K562 (cell line): ENCODE measurements around the gene FANCI.

Source experiments
- DPF2 ChIP-seq: fragments of 450-650 bp; IDR thresholded peaks from 2 replicates; pipeline ENCODE4 v1.6.1; 2016
- FOSL1 ChIP-seq: fragments of 200-800 bp; sonication (Bioruptor generic); conservative IDR thresholded peaks from 2 replicates; pipeline ENCODE4 v1.6.1; 2016; ENCODE audit warnings: missing genetic modification characterization, missing compliant biosample characterization

- TF ChIP-seq FOSL1 (tag): no peak
- 0 out of 2 replicates have a peak, but pooled peaks have one; percentile 13 for TF ChIP-seq DPF2
Observed at GRCh38 chr15:89358755-89359439, 115.1 kb downstream of the FANCI start.
